ENCODE measurements around the gene SPON2. TPM values are rescaled to one million over a fixed set of nuclear protein-coding genes. Genes with fewer than 3 reads are reported as not detected.

SPON2 gene
- total and polyA plus RNA-seq, 7 donors = 4.1 to 18.5 (median 6.8) TPM

GRCh38 chr4:1168191-1169101 is 3.9 kb downstream of the SPON2 start:
- intact Hi-C loops (cut with DNase I) = loop anchor here (5.0 kb wide), 2 partner anchors 44 to 79 kb away; partner anchors contain the start of gene CTBP1 (in 2 of the 2)
- Histone ChIP-seq H3K9me3 (no peaks in the 10 kb centered on the region), H3K36me3 (ENCODE audit: insufficient read depth in 1 of 2, low read depth in 1 of 2) (peaks cover 0 to 8% of the 10 kb centered on the region in 2 donors), H3K27ac (no peak overlapping the region), H3K4me1 (peaks cover 17% of the 10 kb centered on the region), H3K27me3 (ENCODE audit: insufficient read depth in 3 of 3, low read length in 2 of 3) (peaks cover 0 to 7% (median 0%) of the 10 kb centered on the region in 3 donors), H3K4me3 (no peak overlapping the region)
- WGBS, 3 donors = 59 to 83% (median 73%) methylated on average over 18 to 21 of the region's 21 CpGs
- TF ChIP-seq, protein P1, sequence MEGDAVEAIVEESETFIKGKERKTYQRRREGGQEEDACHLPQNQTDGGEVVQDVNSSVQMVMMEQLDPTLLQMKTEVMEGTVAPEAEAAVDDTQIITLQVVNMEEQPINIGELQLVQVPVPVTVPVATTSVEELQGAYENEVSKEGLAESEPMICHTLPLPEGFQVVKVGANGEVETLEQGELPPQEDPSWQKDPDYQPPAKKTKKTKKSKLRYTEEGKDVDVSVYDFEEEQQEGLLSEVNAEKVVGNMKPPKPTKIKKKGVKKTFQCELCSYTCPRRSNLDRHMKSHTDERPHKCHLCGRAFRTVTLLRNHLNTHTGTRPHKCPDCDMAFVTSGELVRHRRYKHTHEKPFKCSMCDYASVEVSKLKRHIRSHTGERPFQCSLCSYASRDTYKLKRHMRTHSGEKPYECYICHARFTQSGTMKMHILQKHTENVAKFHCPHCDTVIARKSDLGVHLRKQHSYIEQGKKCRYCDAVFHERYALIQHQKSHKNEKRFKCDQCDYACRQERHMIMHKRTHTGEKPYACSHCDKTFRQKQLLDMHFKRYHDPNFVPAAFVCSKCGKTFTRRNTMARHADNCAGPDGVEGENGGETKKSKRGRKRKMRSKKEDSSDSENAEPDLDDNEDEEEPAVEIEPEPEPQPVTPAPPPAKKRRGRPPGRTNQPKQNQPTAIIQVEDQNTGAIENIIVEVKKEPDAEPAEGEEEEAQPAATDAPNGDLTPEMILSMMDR (IDR thresholded peaks at IDR 0.05) = no peak
- ATAC-seq = no peak
- peak in 1 of 2 donors; percentile 50 for DNase-seq

DNA sequence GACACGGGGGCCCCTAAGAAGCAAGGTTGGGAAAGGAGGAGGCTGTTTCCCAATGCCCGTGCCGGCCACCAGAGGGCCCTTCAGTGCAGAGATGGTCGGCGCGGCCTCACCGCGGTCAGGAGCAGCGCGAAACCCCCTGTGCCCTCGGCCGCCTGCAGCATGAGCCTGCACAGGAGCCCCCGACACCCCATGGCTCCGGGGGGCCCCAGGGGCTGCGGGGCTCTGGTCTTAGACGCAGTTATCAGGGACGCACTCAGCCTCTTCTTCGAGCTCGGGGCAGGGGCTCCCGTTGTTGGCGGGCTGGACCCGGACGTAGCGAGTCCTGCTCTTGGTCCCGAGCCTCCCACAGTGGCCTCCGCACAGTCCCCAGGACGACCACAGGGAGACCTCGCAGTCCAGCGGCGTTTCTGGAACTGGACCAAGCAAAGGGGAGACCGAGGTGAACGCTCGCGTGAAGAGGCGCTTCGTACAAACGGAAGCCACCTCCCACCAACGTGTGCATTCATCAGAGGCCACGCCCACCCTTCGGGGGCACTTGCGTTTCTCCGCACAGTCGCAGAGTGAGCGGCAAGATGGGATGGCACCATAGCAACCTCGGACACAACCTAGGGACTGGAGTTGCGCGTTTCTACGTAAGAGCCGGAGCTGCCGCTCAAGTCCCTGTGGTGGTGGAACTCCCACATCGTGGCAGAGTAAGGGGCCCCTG is 5.0 kb downstream of the SPON2 start:
- Histone ChIP-seq H3K27ac (no peak overlapping the region), H3K4me3 (peak overlapping the region; percentile 75), H3K4me1 (peaks cover 9% of the 10 kb centered on the region), H3K27me3 (ENCODE audit: insufficient read depth in 3 of 3, low read length in 2 of 3) (peaks cover 0 to 7% (median 0%) of the 10 kb centered on the region in 3 donors), H3K36me3 (ENCODE audit: insufficient read depth in 1 of 2, low read depth in 1 of 2) (peaks cover 0 to 8% of the 10 kb centered on the region in 2 donors), H3K9me3 (no peaks in the 10 kb centered on the region)
- intact Hi-C loops (cut with DNase I) = loop anchor here (2.0 to 5.0 kb wide), 3 partner anchors 45 to 101 kb away; partner anchors contain the start of gene CTBP1 (in 2 of the 2)
- peak; percentile 78 to 94 (median 88) for ATAC-seq
- 6 to 13% (median 8%) methylated on average over 47 to 51 of the region's 51 CpGs for WGBS, 3 donors
- DNase-seq = peak; percentile 81 to 89
- TF ChIP-seq, protein P1 (IDR thresholded peaks at IDR 0.05) = peak; percentile 90

- H3K27ac ChIP-seq = no peak overlapping the region
- no peaks in the 10 kb centered on the region for H3K9me3 ChIP-seq
- peak overlapping the region; percentile 75 for H3K4me3 ChIP-seq
- intact Hi-C loops (cut with DNase I) = loop anchor here (2.0 to 5.0 kb wide), 3 partner anchors 46 to 102 kb away; partner anchors contain the start of gene CTBP1 (in 2 of the 2)
- TF ChIP-seq, protein P1 (IDR thresholded peaks at IDR 0.05) = no peak
- H3K36me3 ChIP-seq (ENCODE audit: insufficient read depth in 1 of 2, low read depth in 1 of 2) = peaks cover 0 to 8% of the 10 kb centered on the region in 2 donors
- H3K4me1 ChIP-seq = peaks cover 4% of the 10 kb centered on the region
- peak; percentile 5 to 7 (median 6) for ATAC-seq
- H3K27me3 ChIP-seq (ENCODE audit: insufficient read depth in 3 of 3, low read length in 2 of 3) = peaks cover 0 to 4% (median 0%) of the 10 kb centered on the region in 3 donors
- WGBS, 3 donors = 57 to 66% (median 60%) methylated on average over 24 of the region's 24 CpGs
- no peak for DNase-seq
Observed at GRCh38 chr4:1166509-1167243, 5.7 kb downstream of the SPON2 start.

GRCh38 chr4:1164956-1165545 is 7.3 kb downstream of the SPON2 start:
- peaks cover 0 to 4% of the 10 kb centered on the region in 2 donors for H3K36me3 ChIP-seq (ENCODE audit: insufficient read depth in 1 of 2, low read depth in 1 of 2)
- H3K27me3 ChIP-seq (ENCODE audit: insufficient read depth in 3 of 3, low read length in 2 of 3) = no peaks in the 10 kb centered on the region
- intact Hi-C loops (cut with DNase I) = loop anchor here (5.0 kb wide), 2 partner anchors 47 to 82 kb away; partner anchors contain the start of gene CTBP1 (in 2 of the 2)
- ATAC-seq (no peak), DNase-seq (no peak)
- no peaks in the 10 kb centered on the region for H3K4me1 ChIP-seq
- no peak overlapping the region for H3K4me3 ChIP-seq
- TF ChIP-seq, protein P1 (IDR thresholded peaks at IDR 0.05) = no peak
- H3K27ac ChIP-seq = no peak overlapping the region
- no peaks in the 10 kb centered on the region for H3K9me3 ChIP-seq
- 84 to 96% (median 90%) methylated on average over 13 of the region's 13 CpGs for WGBS, 3 donors

All from psoas muscle (tissue), 8 donors.